ENCODE measurements around the gene IPO4.

DNA sequence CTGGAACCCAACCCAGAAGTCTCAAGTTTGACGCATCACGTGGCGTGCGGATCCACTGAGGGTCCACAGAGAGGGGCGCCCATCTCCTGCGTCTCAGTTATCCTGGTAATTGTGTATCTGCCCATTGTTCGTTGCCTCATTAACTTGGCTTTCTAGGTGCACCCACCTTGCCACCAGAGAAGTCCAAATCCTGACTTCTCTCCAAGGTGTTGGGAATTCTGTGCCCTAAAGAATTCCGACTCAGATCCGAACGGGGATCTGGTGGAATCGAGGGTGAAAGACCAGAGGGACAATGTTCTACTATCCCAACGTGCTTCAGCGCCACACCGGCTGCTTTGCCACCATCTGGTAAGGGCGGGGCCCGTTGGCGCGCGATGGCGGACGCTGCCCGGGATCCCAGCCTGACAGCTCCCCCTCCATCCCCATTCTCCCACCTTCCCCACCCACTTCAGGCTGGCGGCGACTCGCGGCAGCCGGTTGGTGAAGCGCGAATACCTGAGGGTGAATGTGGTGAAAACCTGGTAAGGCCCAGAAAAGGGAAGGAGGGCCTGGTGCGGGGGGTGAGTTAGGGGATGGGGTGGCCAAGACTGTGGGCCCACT is 16.3 kb downstream of the IPO4 start:
- no peak for TF ChIP-seq ZNF639 (tag by site-specific recombination; IDR thresholded peaks at IDR 0.05)
- no peak for TF ChIP-seq ZNF837 (tag by site-specific recombination; IDR thresholded peaks at IDR 0.05)
- TF ChIP-seq ZEB2 (tag by site-specific recombination; IDR thresholded peaks at IDR 0.05), result no peak
- no peak for TF ChIP-seq ZNF843 (tag by site-specific recombination; IDR thresholded peaks at IDR 0.05)
- no peak for TF ChIP-seq MYNN (tag by site-specific recombination; IDR thresholded peaks at IDR 0.05; ENCODE audit: borderline replicate concordance)
- no peak for TF ChIP-seq ZNF549 (tag by site-specific recombination; IDR thresholded peaks at IDR 0.05)
- TF ChIP-seq ZNF792 (tag by site-specific recombination; IDR thresholded peaks at IDR 0.05), result no peak
